OCI-LY3 (cell line): Measurements from ENCODE around the gene CCDC3.

Experiments used
- EZH2phosphoT487 ChIP-seq: fragments of 200-600 bp; shearing (Covaris generic); IDR thresholded peaks from 2 replicates; pipeline ENCODE4 v1.6.1; 2018; ENCODE audit warnings: antibody characterized with exemption, mixed run types, low read depth
- TF ChIP-seq, protein P1 (sequence below): fragments of 200-600, 300-600 bp; sonication (generic); IDR thresholded peaks from 2 replicates; pipeline ENCODE4 v1.5.1; 2014; ENCODE audit warnings: antibody characterized with exemption, low read length, low read depth

DNA sequence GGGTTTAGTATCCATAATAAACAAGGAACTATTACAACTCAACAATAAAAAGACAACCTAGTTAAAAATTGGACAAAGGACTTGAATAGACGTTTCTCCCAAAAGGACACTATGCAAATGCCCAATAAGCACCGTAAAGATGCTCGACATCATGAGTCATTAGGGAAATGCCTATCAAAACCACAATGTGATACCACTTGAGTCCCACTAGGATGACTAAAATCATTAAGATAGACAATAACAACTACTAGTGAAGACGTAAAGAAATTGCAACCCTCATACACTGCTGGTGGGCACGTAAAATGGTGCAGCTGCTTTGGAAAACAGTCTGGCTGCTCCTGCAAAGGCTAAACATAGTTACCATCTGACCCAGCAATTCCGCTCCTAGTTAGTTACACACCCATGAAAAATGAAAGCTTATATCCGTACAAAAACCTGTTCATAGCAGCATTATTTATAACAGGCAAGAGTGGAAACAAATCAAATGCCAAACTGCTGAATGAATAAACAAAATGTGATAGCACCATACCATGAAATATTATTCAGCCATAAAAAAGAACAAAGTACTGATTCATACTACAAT is 17.3 kb downstream of the CCDC3 start:
- TF ChIP-seq, protein P1, sequence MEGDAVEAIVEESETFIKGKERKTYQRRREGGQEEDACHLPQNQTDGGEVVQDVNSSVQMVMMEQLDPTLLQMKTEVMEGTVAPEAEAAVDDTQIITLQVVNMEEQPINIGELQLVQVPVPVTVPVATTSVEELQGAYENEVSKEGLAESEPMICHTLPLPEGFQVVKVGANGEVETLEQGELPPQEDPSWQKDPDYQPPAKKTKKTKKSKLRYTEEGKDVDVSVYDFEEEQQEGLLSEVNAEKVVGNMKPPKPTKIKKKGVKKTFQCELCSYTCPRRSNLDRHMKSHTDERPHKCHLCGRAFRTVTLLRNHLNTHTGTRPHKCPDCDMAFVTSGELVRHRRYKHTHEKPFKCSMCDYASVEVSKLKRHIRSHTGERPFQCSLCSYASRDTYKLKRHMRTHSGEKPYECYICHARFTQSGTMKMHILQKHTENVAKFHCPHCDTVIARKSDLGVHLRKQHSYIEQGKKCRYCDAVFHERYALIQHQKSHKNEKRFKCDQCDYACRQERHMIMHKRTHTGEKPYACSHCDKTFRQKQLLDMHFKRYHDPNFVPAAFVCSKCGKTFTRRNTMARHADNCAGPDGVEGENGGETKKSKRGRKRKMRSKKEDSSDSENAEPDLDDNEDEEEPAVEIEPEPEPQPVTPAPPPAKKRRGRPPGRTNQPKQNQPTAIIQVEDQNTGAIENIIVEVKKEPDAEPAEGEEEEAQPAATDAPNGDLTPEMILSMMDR = no peak
- TF ChIP-seq EZH2phosphoT487 = no peak
